Measurements from ENCODE around the gene TMEM250.

TMEM250 gene

DNA sequence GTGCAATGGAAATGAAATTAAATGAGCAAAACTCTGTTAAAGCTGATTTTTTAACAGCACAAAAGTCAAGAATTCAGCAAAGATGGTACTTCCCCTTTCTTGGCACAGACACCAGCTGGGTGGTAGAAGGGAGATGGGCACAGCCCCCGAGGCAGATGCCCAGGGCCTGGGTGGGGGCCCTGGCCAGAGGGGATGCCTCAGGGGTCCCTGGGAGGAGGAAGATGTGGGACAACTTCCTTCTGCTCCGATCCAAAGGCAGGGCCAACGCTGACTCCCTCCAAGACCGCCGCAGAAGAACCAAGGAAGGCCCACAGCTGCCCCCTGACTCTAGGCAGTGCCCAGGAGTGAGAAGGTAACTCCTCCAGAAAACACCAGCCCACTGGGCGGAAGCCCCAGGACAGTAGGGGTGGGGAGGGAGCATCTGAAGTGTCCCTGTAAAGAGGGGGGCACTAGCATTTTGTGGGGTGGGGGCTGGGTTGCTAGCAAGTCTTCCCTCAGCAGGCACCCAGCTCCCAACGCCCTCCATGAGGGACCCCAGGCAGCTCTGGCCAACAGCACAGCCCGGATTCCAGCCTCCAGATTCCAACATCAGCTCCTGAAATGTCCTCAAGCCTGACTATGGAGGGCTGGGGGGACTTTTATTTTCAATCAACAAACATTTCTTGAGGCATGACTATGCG is 28.5 kb downstream of the TMEM250 start:
- TF ChIP-seq, protein P1, sequence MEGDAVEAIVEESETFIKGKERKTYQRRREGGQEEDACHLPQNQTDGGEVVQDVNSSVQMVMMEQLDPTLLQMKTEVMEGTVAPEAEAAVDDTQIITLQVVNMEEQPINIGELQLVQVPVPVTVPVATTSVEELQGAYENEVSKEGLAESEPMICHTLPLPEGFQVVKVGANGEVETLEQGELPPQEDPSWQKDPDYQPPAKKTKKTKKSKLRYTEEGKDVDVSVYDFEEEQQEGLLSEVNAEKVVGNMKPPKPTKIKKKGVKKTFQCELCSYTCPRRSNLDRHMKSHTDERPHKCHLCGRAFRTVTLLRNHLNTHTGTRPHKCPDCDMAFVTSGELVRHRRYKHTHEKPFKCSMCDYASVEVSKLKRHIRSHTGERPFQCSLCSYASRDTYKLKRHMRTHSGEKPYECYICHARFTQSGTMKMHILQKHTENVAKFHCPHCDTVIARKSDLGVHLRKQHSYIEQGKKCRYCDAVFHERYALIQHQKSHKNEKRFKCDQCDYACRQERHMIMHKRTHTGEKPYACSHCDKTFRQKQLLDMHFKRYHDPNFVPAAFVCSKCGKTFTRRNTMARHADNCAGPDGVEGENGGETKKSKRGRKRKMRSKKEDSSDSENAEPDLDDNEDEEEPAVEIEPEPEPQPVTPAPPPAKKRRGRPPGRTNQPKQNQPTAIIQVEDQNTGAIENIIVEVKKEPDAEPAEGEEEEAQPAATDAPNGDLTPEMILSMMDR (IDR thresholded peaks at IDR 0.05; ENCODE audit: low read depth, low read length) = no peak
- no peak overlapping the region for H3K4me3 ChIP-seq (replicated peaks in 1 of 2; ENCODE audit: low read depth in 2 of 2, low read length in 2 of 2)
- no peak for DNase-seq (ENCODE audit: low read depth in 2 of 2)

DNA sequence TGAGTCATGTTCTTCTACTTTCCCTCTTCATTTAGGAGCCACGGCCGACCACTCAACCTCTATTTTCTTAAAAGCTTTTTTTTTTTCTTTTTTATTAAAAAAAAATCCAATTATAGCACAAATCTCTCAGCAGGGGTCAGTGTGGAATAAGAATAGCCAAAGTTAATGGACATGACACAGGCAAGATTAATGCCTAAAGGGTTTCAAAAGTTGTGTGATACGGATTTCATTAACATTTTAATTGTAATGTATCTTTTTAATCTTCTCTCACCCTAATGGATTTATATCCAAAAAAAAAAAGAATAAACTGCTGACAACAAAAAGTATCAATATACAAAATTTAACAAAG is 29.0 kb downstream of the TMEM250 start:
- no peak overlapping the region for H3K4me3 ChIP-seq (replicated peaks in 1 of 2; ENCODE audit: low read depth in 2 of 2, low read length in 2 of 2)
- TF ChIP-seq, protein P1 (IDR thresholded peaks at IDR 0.05; ENCODE audit: low read depth, low read length) = peak; percentile 40
- DNase-seq (ENCODE audit: low read depth in 2 of 2) = peak; percentile 64 to 67

DNA sequence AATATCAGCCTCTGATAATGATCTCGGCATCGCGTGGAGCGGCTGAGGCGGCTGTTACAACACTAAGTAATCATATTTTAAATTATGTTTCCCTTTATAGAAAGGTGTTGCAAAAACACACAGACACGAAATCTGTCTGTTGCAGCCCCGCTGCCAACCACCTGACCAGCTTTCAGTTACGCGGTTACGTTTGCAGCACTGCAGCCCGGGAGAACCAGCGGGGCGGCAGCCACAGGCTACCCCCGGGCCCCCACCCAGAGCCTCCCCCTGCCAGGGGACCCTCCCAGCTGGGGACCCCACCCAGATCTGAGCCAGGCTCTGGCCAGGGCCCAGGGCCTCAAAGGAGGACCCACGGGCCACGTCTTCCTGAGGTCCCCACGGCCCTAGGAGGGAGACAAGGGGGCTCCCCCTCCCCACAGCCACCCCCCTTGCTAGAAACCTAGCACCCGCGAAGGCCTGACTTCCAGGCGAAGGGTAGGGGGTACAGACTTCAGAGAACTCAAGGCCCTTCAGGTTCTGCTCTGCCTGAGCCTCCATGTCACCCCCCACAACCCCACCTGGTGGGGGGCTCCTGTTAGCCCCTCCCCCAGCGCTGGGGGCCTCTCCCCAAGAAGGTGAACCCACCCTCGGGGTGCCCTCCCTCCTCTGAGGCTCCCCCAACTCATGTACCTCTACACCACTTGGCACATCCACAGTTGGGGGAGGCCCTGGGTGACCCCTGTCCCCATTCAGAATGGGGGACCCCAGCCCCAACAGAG is 29.6 kb downstream of the TMEM250 start:
- no peak overlapping the region for H3K4me3 ChIP-seq (replicated peaks in 1 of 2; ENCODE audit: low read depth in 2 of 2, low read length in 2 of 2)
- no peak for DNase-seq (ENCODE audit: low read depth in 2 of 2)
- TF ChIP-seq, protein P1 (IDR thresholded peaks at IDR 0.05; ENCODE audit: low read depth, low read length) = no peak

DNA sequence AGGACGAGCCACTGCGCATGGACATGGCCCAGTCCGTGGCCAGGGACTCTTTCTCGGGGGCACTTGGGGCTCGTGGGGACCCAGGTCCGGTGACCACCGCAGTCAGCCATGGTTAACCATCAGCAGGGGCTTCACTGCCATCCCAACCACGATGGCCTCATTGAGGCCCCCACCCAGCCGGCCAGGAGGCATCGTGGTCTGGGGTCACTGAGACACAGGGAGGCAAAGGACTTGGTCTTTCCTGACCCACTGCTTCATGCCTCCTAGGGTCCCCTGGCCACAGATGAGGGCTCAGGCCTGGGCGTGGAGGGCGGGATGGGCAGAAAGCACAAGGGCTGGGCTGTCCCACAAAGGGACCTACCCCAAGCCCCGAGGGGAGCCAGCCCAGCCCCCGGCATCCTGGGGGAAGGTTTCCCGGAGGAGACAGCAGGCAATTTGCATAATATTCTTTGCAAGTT is 30.2 kb downstream of the TMEM250 start:
- DNase-seq (ENCODE audit: low read depth in 2 of 2) = no peak
- no peak overlapping the region for H3K4me3 ChIP-seq (replicated peaks in 1 of 2; ENCODE audit: low read depth in 2 of 2, low read length in 2 of 2)
- TF ChIP-seq, protein P1 (IDR thresholded peaks at IDR 0.05; ENCODE audit: low read depth, low read length) = no peak

DNA sequence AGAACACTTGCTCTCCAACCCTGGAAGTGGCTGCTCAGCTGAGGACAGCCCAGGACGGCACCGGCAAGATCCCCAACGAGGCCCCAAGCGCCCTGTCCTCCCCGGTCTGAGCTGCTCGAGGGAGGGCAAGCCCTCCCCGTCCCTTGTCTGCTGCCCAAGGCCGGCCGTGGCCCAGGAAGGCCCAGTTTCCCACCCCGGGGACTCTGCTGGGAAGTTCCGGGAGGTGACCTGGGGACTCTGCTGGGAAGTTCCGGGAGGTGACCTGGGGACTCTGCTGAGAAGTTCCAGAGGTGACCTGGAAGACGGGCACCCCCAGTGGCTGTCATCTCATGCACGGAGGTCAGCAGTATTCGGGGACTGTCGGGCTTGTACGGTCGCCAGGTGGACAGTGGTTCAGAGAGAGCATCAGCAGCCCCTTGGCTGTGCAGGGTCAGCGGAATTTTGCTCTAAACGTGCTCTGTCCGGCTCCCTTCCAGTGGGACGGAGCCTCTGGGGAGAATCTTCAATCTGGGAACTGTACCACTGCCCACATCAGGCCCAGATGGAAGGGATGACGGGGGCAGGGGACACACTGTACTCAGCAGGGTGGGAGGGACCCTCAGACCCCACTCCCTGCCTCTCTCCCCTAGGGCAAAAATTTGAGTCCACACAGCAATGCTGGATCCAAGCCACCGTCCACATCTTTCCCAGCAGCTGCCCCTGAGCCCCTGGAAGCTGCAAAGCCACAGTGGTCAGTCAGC is 30.8 kb downstream of the TMEM250 start:
- TF ChIP-seq, protein P1 (IDR thresholded peaks at IDR 0.05; ENCODE audit: low read depth, low read length) = no peak
- no peak overlapping the region for H3K4me3 ChIP-seq (replicated peaks in 1 of 2; ENCODE audit: low read depth in 2 of 2, low read length in 2 of 2)
- no peak for DNase-seq (ENCODE audit: low read depth in 2 of 2)

DNA sequence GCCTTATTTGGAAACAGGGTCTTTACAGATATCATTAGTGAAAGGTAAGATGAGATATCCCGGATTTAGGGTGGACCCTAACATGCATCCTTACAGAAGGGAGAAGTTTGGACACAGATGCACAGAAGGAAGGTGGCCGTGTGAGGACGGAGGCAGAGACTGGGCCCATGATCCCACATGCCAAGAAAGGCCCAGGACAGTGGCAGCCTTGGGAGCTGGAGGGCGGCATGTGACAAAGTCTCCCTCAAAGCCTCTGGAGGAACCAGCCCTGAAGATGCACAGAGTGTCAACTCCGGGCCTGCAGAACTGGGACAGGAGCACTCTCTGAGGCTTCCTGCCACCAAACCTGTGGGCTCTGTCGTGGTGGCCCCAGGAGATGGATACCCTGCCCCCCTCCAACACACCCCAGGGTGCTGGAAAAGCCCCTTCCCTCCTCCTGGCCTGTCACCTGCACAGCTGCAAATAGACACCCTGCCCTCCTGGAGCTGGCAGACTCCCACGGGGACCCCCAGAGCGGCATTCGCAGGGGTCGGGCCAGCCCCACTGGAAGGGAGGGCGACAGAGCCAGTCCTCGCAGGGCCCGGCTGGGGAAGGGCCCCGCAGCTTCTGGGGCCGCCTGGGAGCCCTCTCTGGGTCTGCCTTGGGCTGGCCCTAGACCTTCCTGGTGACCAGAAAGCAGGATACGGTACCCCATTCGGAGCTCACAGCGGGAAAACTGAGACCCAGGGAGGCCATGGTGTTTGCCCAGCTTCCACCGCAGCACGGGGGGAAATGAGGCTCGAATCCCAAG is 31.5 kb downstream of the TMEM250 start:
- no peak overlapping the region for H3K4me3 ChIP-seq (replicated peaks in 1 of 2; ENCODE audit: low read depth in 2 of 2, low read length in 2 of 2)
- DNase-seq (ENCODE audit: low read depth in 2 of 2) = no peak
- TF ChIP-seq, protein P1 (IDR thresholded peaks at IDR 0.05; ENCODE audit: low read depth, low read length) = no peak
